ENCODE data around the gene GYPB.
"Not testable (repeated sequence)": the region's sequence is repeated elsewhere in the genome, so short reads cannot be mapped to it uniquely, and the experiment has no call there.

GRCh38 chr4:144031875-144032274 is 12.7 kb upstream of the GYPB start:
- not testable (repeated sequence) for TF ChIP-seq CTCF (IDR thresholded peaks at IDR 0.05; ENCODE audit: low read length); EZH2 (IDR thresholded peaks at IDR 0.05; ENCODE audit: borderline replicate concordance, low read length)
